Body of pancreas (tissue), 4 donors: ENCODE data around the gene NUMA1. TPM values are rescaled to one million over a fixed set of nuclear protein-coding genes. Genes with fewer than 3 reads are reported as not detected.

Experiments used
- ATAC-seq: fragments of 150-250 bp; one replicate; pipeline ENCODE4 v1.9.1; 2016
- DNase-seq, 4 donors: peaks; one replicate each; pipeline ENCODE4 v3.0.0-alpha.2; 2019
- H3K27ac ChIP-seq, 4 donors: fragments of 200-600 bp; sonication (generic); 1 replicate in 3 of 4; 2 replicates in 1 of 4; pipeline versions ENCODE4 v1.5.1 to v1.6.1; 2016 to 2019; ENCODE audit warnings: mild to moderate bottlenecking in 1 of 4, mixed read lengths in 1 of 4, moderate library complexity in 1 of 4
- H3K27me3 ChIP-seq, 2 donors: fragments of 200-600 bp; sonication (generic); one replicate each; pipeline ENCODE4 v1.6.0; 2016; ENCODE audit warnings: mild to moderate bottlenecking in 1 of 2
- H3K36me3 ChIP-seq, 2 donors: fragments of 200-600 bp; sonication (generic); replicated peaks in 1 of 2; 2 replicates each; pipeline ENCODE4 v1.5.1; 2016; ENCODE audit warnings: low read depth in 2 of 2; ENCODE audit not compliant: insufficient read depth in 1 of 2
- H3K4me1 ChIP-seq: fragments of 200-600 bp; sonication (generic); one replicate; pipeline ENCODE4 v1.6.0; 2016
- H3K4me3 ChIP-seq, 2 donors: fragments of 200-600 bp; sonication (generic); 1 replicate in 1 of 2; 2 replicates in 1 of 2; pipeline ENCODE4 v1.5.1; 2016 to 2019
- H3K9me3 ChIP-seq, 3 donors: fragments of 200-600 bp; sonication (generic); 1 replicate in 2 of 3; 2 replicates in 1 of 3; pipeline ENCODE4 v1.5.1; 2016
- CTCF ChIP-seq, 7 experiments: fragments of 450-650 bp in 4 of 7; fragments of 200-600 bp in 3 of 7; sonication (generic) in 3 of 7; IDR thresholded peaks; one replicate each; pipeline ENCODE4 v1.5.1; 2016 to 2019; ENCODE audit warnings: antibody characterized with exemption in 7 of 7
- POLR2A ChIP-seq, 3 donors: fragments of 450-650 bp; IDR thresholded peaks; one replicate each; pipeline ENCODE4 v1.6.1; 2016; ENCODE audit warnings: antibody characterized with exemption in 3 of 3, mild to moderate bottlenecking in 2 of 3
- WGBS, 2 donors: methylation state at CpG; one replicate each; pipeline ENCODE4 v1.1.5; 2017; 5-methylcytosine and 5-hydroxymethylcytosine counted together
- intact Hi-C: fragments of 100-400 bp; cut with DNase I; formaldehyde crosslinking; loops from one replicate; pipeline ENCODE4 v1.15.1; 2023
- total RNA-seq, 2 donors: library from RNA; depleted of rRNA; stranded (reverse); fragments of >200 nt; gene quantifications; one replicate each; pipeline ENCODE4 v1.1.0, GENCODE V29; 2016

The NUMA1 gene
- total RNA-seq, 2 donors from 2014 or later: 173 to 191 TPM

- WGBS, 2 donors: 53 to 56% methylated on average over 3 of the region's 3 CpGs
- no peak for ATAC-seq
- Histone ChIP-seq H3K9me3 (no peaks in the 10 kb centered on the region), H3K4me1 (peaks cover 42% of the 10 kb centered on the region), H3K36me3 (peaks cover 0 to 10% of the 10 kb centered on the region in 2 donors), H3K27me3 (no peaks in the 10 kb centered on the region), H3K4me3 (no peak overlapping the region), H3K27ac (peak overlapping the region in 2 of 4 donors; percentile 20 to 27)
- intact Hi-C loops: no loop called here
- no peak for DNase-seq
- no peak for TF ChIP-seq CTCF (IDR thresholded peaks at IDR 0.05)
- TF ChIP-seq POLR2A (IDR thresholded peaks at IDR 0.05): no peak
Observed at GRCh38 chr11:72036687-72037086, 43.7 kb downstream of the NUMA1 start.

GRCh38 chr11:72030472-72031045, 49.8 kb downstream of the NUMA1 start:
- Histone ChIP-seq H3K27me3 (no peaks in the 10 kb centered on the region), H3K4me3 (no peak overlapping the region), H3K4me1 (peaks cover 24% of the 10 kb centered on the region), H3K27ac (no peak overlapping the region), H3K36me3 (peaks cover 0 to 13% of the 10 kb centered on the region in 2 donors), H3K9me3 (no peaks in the 10 kb centered on the region)
- DNase-seq (no peak), ATAC-seq (no peak)
- TF ChIP-seq CTCF (IDR thresholded peaks at IDR 0.05) (no peak), POLR2A (IDR thresholded peaks at IDR 0.05) (no peak)
- 21 to 33% methylated on average over 1 of the region's 1 CpG for WGBS, 2 donors
- intact Hi-C loops: no loop called here

- DNase-seq: no peak
- Histone ChIP-seq H3K4me1 (peaks cover 32% of the 10 kb centered on the region), H3K4me3 (no peak overlapping the region), H3K27ac (no peak overlapping the region), H3K36me3 (peaks cover 0 to 27% of the 10 kb centered on the region in 2 donors), H3K27me3 (no peaks in the 10 kb centered on the region), H3K9me3 (no peaks in the 10 kb centered on the region)
- WGBS, 2 donors: 76 to 80% methylated on average over 1 of the region's 1 CpG
- no peak for TF ChIP-seq CTCF (IDR thresholded peaks at IDR 0.05)
- no peak for TF ChIP-seq POLR2A (IDR thresholded peaks at IDR 0.05)
- no peak for ATAC-seq
- intact Hi-C loops: loop anchor here (5.0 kb wide), 1 partner anchor 66 kb away; no protein-coding TSS in a partner anchor
Observed at GRCh38 chr11:72026090-72026489, 54.3 kb downstream of the NUMA1 start.

GRCh38 chr11:72024069-72024754, 56.1 kb downstream of the NUMA1 start:
- intact Hi-C loops: no loop called here
- ATAC-seq (no peak), DNase-seq (no peak)
- Histone ChIP-seq H3K36me3 (peaks cover 11 to 43% of the 10 kb centered on the region in 2 donors), H3K27ac (no peak overlapping the region), H3K4me3 (no peak overlapping the region), H3K4me1 (peaks cover 25% of the 10 kb centered on the region), H3K27me3 (no peaks in the 10 kb centered on the region), H3K9me3 (no peaks in the 10 kb centered on the region)
- WGBS, 2 donors: 49 to 51% methylated on average over 5 of the region's 5 CpGs
- no peak for TF ChIP-seq POLR2A (IDR thresholded peaks at IDR 0.05)
- TF ChIP-seq CTCF (IDR thresholded peaks at IDR 0.05): no peak
